DND-41 (cell line): Measurements from ENCODE around the gene TRIM47.

Experiments
- CTCF ChIP-seq: IDR thresholded peaks from 2 replicates; pipeline ENCODE4 v1.5.1; 2012; ENCODE audit warnings: borderline replicate concordance, low read length, moderate library complexity, mild to moderate bottlenecking; ENCODE audit not compliant: poor library complexity, severe bottlenecking; ENCODE audit errors: extremely low read depth
- EZH2 ChIP-seq: IDR thresholded peaks from 3 replicates; pipeline ENCODE4 v1.6.1; 2012; ENCODE audit warnings: borderline replicate concordance, low read depth, mild to moderate bottlenecking, moderate library complexity, low read length, inconsistent platforms; ENCODE audit not compliant: severe bottlenecking

GRCh38 chr17:75845933-75846691, 32.3 kb downstream of the TRIM47 start:
- TF ChIP-seq CTCF (no peak), EZH2 (no peak)
